Panc1 (cell line): Measurements from ENCODE around the gene CA5B. TPM values are rescaled to one million over a fixed set of nuclear protein-coding genes. Genes with fewer than 3 reads are reported as not detected.
"Not testable (repeated sequence)": the region's sequence is repeated elsewhere in the genome, so short reads cannot be mapped to it uniquely, and the experiment has no call there.

Experiments used
- ATAC-seq: fragments of 200-7000 bp; cut with Tn5 transposase; 2 replicates; pipeline ENCODE4 v1.9.1; 2020; ENCODE audit warnings: mild to moderate bottlenecking, moderate library complexity
- BruUV-seq: library from RNA; stranded (reverse); fragments of 400-500 nt; replicated peaks from 2 replicates; lab custom pipeline; 2021; lab: Mats Ljungman, UMichigan
- CTCF ChIA-PET: fragments of 300-600 bp; sonication (Branson Sonifier 250); formaldehyde crosslinking; loops from one replicate; lab custom pipeline; 2022; ENCODE audit warnings: antibody characterized with exemption; lab: Charles Lee
- POLR2A ChIA-PET: fragments of 300-600 bp; sonication (Branson Sonifier 250); formaldehyde crosslinking; loops from one replicate; lab custom pipeline; 2022; ENCODE audit warnings: antibody characterized with exemption; lab: Charles Lee
- DNase-seq: peaks from one replicate; pipeline ENCODE4 v3.0.0-alpha.2; 2010; ENCODE audit warnings: low read depth, low spot score
- H3K27ac ChIP-seq: 2 replicates; pipeline ENCODE4 v1.5.1; 2011; ENCODE audit warnings: mild to moderate bottlenecking, low read length, inconsistent platforms
- H3K27me3 ChIP-seq: fragments of 200-500 bp; sonication (Bioruptor generic); 2 replicates; pipeline ENCODE4 v1.6.0; 2014; ENCODE audit warnings: low read length, inconsistent platforms; ENCODE audit not compliant: control insufficient read depth, insufficient read depth
- H3K36me3 ChIP-seq: fragments of 200-500 bp; sonication (Bioruptor generic); 2 replicates; pipeline ENCODE4 v1.5.1; 2014; ENCODE audit warnings: inconsistent platforms, mild to moderate bottlenecking, low read length, moderate library complexity; ENCODE audit not compliant: control insufficient read depth, insufficient read depth
- H3K4me1 ChIP-seq: 2 replicates; pipeline ENCODE4 v1.5.1; 2011; ENCODE audit warnings: inconsistent platforms, mild to moderate bottlenecking, low read length, moderate library complexity; ENCODE audit not compliant: control insufficient read depth, insufficient read depth
- H3K4me3 ChIP-seq, 2 experiments: 2 replicates each; pipeline ENCODE4 v1.5.1; 2011 to 2012; ENCODE audit warnings: low read depth in 2 of 2, low read length in 2 of 2, mild to moderate bottlenecking in 2 of 2, inconsistent platforms in 1 of 2, moderate library complexity in 1 of 2
- H3K9me3 ChIP-seq: fragments of 200-500 bp; sonication (Bioruptor generic); 2 replicates; pipeline ENCODE4 v1.5.1; 2014; ENCODE audit warnings: low read depth, mild to moderate bottlenecking, inconsistent platforms, low read length, moderate library complexity; ENCODE audit not compliant: control insufficient read depth, insufficient read depth
- POLR2AphosphoS5 ChIP-seq: IDR thresholded peaks from 2 replicates; pipeline ENCODE4 v1.6.1; 2012; ENCODE audit warnings: mild to moderate bottlenecking, low read depth, low read length, moderate library complexity
- SIN3A ChIP-seq: IDR thresholded peaks from 2 replicates; pipeline ENCODE4 v1.6.1; 2012; ENCODE audit warnings: low read depth, mild to moderate bottlenecking, low read length, moderate library complexity, borderline replicate concordance; ENCODE audit not compliant: insufficient read depth
- TCF7L2 ChIP-seq: IDR thresholded peaks from 2 replicates; pipeline ENCODE4 v1.6.1; 2011; ENCODE audit warnings: mild to moderate bottlenecking, low read depth, low read length, inconsistent platforms
- in situ Hi-C: cut with HindIII; loops from 2 replicates; pipeline ENCODE4 v1.10.0; 2016; ENCODE audit warnings: low sequenced_read_pairs, low pct_unique_long_range_greater_than_20kb
- intact Hi-C: fragments of 100-400 bp; cut with micrococcal nuclease; formaldehyde crosslinking; loops from one replicate; pipeline ENCODE4 v1.10.0; 2022; ENCODE audit not compliant: unreplicated experiment
- total RNA-seq: library from RNA; stranded (reverse); gene quantifications from one replicate; pipeline ENCODE4 v1.2.1, GENCODE V29; 2021; ENCODE audit not compliant: unreplicated experiment
- TF ChIP-seq, protein P1 (sequence below): fragments of 450-650 bp; IDR thresholded peaks from 2 replicates; pipeline ENCODE4 v1.5.1; 2017; ENCODE audit warnings: mild to moderate bottlenecking
- TF ChIP-seq, protein P2 (sequence below), 2 experiments: IDR thresholded peaks; 2 replicates each; pipeline ENCODE4 v1.6.1; 2011 to 2012; ENCODE audit warnings: low read depth in 2 of 2, control low read depth in 1 of 2, low read length in 1 of 2, mild to moderate bottlenecking in 1 of 2, moderate library complexity in 1 of 2; ENCODE audit not compliant: insufficient read depth in 1 of 2

Gene CA5B
- total RNA-seq, 1 experiment from 2014 or later, result 6.8 TPM

DNA sequence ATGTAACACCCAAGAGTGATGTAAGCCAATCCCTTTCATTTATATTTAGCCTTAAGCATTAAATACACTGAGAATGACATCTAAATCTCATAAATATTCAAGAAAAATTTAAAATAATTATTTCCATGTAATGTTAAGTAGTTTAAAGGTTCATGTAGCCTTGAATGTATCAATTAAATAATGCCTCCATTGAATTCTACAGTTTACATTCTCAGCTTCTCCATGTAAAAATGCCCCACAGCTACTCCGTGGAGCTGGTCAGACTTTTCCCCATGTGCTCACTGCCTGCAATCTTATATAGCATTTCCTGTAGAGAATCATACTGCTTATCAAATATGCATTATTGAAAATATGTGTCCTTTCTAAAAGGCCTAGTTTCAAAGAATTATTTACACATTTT lies 91.1 kb downstream of the CA5B start:
- Histone ChIP-seq H3K4me1 (no peaks in the 10 kb centered on the region), H3K36me3 (no peaks in the 10 kb centered on the region), H3K27me3 (no peaks in the 10 kb centered on the region), H3K4me3 (no peak overlapping the region), H3K27ac (no peak overlapping the region), H3K9me3 (no peaks in the 10 kb centered on the region)
- POLR2A ChIA-PET, result no interaction called here
- in situ Hi-C loops (no loop called here), intact Hi-C loops (no loop called here)
- ATAC-seq (no peak), DNase-seq (no peak)
- BruUV-seq, result no TSS peak
- CTCF ChIA-PET, result no interaction called here
- TF ChIP-seq, protein P1, sequence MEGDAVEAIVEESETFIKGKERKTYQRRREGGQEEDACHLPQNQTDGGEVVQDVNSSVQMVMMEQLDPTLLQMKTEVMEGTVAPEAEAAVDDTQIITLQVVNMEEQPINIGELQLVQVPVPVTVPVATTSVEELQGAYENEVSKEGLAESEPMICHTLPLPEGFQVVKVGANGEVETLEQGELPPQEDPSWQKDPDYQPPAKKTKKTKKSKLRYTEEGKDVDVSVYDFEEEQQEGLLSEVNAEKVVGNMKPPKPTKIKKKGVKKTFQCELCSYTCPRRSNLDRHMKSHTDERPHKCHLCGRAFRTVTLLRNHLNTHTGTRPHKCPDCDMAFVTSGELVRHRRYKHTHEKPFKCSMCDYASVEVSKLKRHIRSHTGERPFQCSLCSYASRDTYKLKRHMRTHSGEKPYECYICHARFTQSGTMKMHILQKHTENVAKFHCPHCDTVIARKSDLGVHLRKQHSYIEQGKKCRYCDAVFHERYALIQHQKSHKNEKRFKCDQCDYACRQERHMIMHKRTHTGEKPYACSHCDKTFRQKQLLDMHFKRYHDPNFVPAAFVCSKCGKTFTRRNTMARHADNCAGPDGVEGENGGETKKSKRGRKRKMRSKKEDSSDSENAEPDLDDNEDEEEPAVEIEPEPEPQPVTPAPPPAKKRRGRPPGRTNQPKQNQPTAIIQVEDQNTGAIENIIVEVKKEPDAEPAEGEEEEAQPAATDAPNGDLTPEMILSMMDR, result no peak
- no peak for TF ChIP-seq POLR2AphosphoS5
- TF ChIP-seq, protein P2, sequence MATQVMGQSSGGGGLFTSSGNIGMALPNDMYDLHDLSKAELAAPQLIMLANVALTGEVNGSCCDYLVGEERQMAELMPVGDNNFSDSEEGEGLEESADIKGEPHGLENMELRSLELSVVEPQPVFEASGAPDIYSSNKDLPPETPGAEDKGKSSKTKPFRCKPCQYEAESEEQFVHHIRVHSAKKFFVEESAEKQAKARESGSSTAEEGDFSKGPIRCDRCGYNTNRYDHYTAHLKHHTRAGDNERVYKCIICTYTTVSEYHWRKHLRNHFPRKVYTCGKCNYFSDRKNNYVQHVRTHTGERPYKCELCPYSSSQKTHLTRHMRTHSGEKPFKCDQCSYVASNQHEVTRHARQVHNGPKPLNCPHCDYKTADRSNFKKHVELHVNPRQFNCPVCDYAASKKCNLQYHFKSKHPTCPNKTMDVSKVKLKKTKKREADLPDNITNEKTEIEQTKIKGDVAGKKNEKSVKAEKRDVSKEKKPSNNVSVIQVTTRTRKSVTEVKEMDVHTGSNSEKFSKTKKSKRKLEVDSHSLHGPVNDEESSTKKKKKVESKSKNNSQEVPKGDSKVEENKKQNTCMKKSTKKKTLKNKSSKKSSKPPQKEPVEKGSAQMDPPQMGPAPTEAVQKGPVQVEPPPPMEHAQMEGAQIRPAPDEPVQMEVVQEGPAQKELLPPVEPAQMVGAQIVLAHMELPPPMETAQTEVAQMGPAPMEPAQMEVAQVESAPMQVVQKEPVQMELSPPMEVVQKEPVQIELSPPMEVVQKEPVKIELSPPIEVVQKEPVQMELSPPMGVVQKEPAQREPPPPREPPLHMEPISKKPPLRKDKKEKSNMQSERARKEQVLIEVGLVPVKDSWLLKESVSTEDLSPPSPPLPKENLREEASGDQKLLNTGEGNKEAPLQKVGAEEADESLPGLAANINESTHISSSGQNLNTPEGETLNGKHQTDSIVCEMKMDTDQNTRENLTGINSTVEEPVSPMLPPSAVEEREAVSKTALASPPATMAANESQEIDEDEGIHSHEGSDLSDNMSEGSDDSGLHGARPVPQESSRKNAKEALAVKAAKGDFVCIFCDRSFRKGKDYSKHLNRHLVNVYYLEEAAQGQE (IDR thresholded peaks at IDR 0.05; ENCODE audit: insufficient read depth in 1 of 2, low read depth in 2 of 2, low read length in 1 of 2), result no peak
- no peak for TF ChIP-seq SIN3A
- TF ChIP-seq TCF7L2, result no peak

GRCh38 chrX:15831347-15831746 lies 93.3 kb downstream of the CA5B start:
- intact Hi-C loops, ATAC-seq, H3K27ac ChIP-seq, H3K9me3 ChIP-seq, CTCF ChIA-PET, BruUV-seq, H3K36me3 ChIP-seq, DNase-seq, POLR2A ChIA-PET, H3K4me1 ChIP-seq, H3K4me3 ChIP-seq, H3K27me3 ChIP-seq, in situ Hi-C loops: not testable (repeated sequence)

- no peaks in the 10 kb centered on the region for H3K4me1 ChIP-seq
- H3K27ac ChIP-seq, result no peak overlapping the region
- ChIA-PET POLR2A (no interaction called here), CTCF (no interaction called here)
- no peaks in the 10 kb centered on the region; the same call in 1 of the 2 replicates for H3K36me3 ChIP-seq
- no peaks in the 10 kb centered on the region for H3K27me3 ChIP-seq
- no peak for ATAC-seq
- H3K9me3 ChIP-seq, result no peaks in the 10 kb centered on the region
- TF ChIP-seq SIN3A, result no peak
- TF ChIP-seq POLR2AphosphoS5, result no peak
- no peak for TF ChIP-seq TCF7L2
- TF ChIP-seq, protein P1, result no peak
- TF ChIP-seq, protein P2 (IDR thresholded peaks at IDR 0.05; ENCODE audit: insufficient read depth in 1 of 2, low read depth in 2 of 2, low read length in 1 of 2), result no peak
- intact Hi-C loops, result no loop called here
- in situ Hi-C loops, result no loop called here
- DNase-seq, result no peak
- no TSS peak for BruUV-seq
- no peak overlapping the region for H3K4me3 ChIP-seq
Observed at GRCh38 chrX:15834053-15834452, 96.0 kb downstream of the CA5B start.
